IMR-90 (cell line): ENCODE results near the gene CANT1. TPM values are rescaled to one million over a fixed set of nuclear protein-coding genes. Genes with fewer than 3 reads are reported as not detected.

Experiments used
- ATAC-seq: fragments of 200-7000 bp; cut with Tn5 transposase; 2 replicates; pipeline ENCODE4 v1.9.1; 2020; ENCODE audit warnings: low read depth, mild to moderate bottlenecking, moderate library complexity
- BruUV-seq: library from RNA; stranded (reverse); fragments of 400-500 nt; replicated peaks from 2 replicates; lab custom pipeline; 2021; lab: Mats Ljungman, UMichigan
- CTCF ChIA-PET: fragments of 300-600 bp; formaldehyde crosslinking; extraction: SDS; loops from one replicate; lab custom pipeline; 2021; ENCODE audit warnings: antibody characterized with exemption; lab: Yijun Ruan, JAX
- POLR2A ChIA-PET: fragments of 300-600 bp; sonication (Branson Sonifier 250); formaldehyde crosslinking; loops from one replicate; lab custom pipeline; 2022; ENCODE audit warnings: antibody characterized with exemption; ENCODE audit not compliant: unreplicated experiment; lab: Charles Lee
- DNase-seq: peaks from one replicate; pipeline ENCODE4 v3.0.0; 2013
- H2AFZ ChIP-seq: replicated peaks from 2 replicates; pipeline ENCODE3; 2013; ENCODE audit warnings: low read length, mild to moderate bottlenecking; ENCODE audit not compliant: poor library complexity
- H2AK5ac ChIP-seq: 2 replicates; pipeline ENCODE4 v1.6.1; 2013; ENCODE audit warnings: low read depth, low read length, inconsistent platforms
- H2AK9ac ChIP-seq: replicated peaks from 2 replicates; pipeline ENCODE3; 2013; ENCODE audit warnings: mild to moderate bottlenecking, low read depth, low read length, moderate library complexity; ENCODE audit not compliant: poor library complexity
- H2BK120ac ChIP-seq: 2 replicates; pipeline ENCODE4 v1.6.1; 2013; ENCODE audit warnings: low read depth, low read length, inconsistent platforms
- H2BK15ac ChIP-seq: 3 replicates; pipeline ENCODE4 v1.6.1; 2013; ENCODE audit warnings: low read depth, low read length, inconsistent platforms
- H2BK20ac ChIP-seq: 2 replicates; pipeline ENCODE4 v1.6.1; 2013; ENCODE audit warnings: low read depth, mild to moderate bottlenecking, inconsistent platforms, low read length, moderate library complexity
- H2BK5ac ChIP-seq: 2 replicates; pipeline ENCODE4 v1.6.1; 2013; ENCODE audit warnings: mild to moderate bottlenecking, low read depth, low read length, inconsistent platforms; ENCODE audit not compliant: poor library complexity, severe bottlenecking
- H3K14ac ChIP-seq: replicated peaks from 2 replicates; pipeline ENCODE4 v1.6.1; 2013; ENCODE audit warnings: low read depth, low read length, inconsistent platforms
- H3K18ac ChIP-seq: 2 replicates; pipeline ENCODE4 v1.6.1; 2013; ENCODE audit warnings: low read depth, low read length, control low read depth
- H3K23ac ChIP-seq: 2 replicates; pipeline ENCODE4 v1.6.1; 2013; ENCODE audit warnings: low read depth, low read length, inconsistent platforms
- H3K27ac ChIP-seq: 2 replicates; pipeline ENCODE4 v1.5.1; 2013; ENCODE audit warnings: mild to moderate bottlenecking, control low read depth, low read length; ENCODE audit not compliant: insufficient read depth
- H3K27me3 ChIP-seq: 2 replicates; pipeline ENCODE4 v1.6.1; 2013; ENCODE audit warnings: low read length; ENCODE audit not compliant: control insufficient read depth, insufficient read depth
- H3K36me3 ChIP-seq: 2 replicates; pipeline ENCODE4 v1.6.1; 2013; ENCODE audit warnings: low read length, mixed read lengths; ENCODE audit not compliant: control insufficient read depth, insufficient read depth
- H3K4ac ChIP-seq: 2 replicates; pipeline ENCODE4 v1.6.1; 2013; ENCODE audit warnings: low read depth, low read length, inconsistent platforms
- H3K4me1 ChIP-seq: 2 replicates; pipeline ENCODE4 v1.6.1; 2013; ENCODE audit warnings: low read length, mixed read lengths; ENCODE audit not compliant: control insufficient read depth, insufficient read depth
- H3K4me2 ChIP-seq: 2 replicates; pipeline ENCODE4 v1.6.1; 2013; ENCODE audit warnings: low read depth, mild to moderate bottlenecking, control low read depth, low read length, moderate library complexity
- H3K4me3 ChIP-seq: 2 replicates; pipeline ENCODE4 v1.5.1; 2013; ENCODE audit warnings: low read depth, mild to moderate bottlenecking, control low read depth, low read length, moderate library complexity; ENCODE audit not compliant: insufficient read depth
- H3K56ac ChIP-seq: 2 replicates; pipeline ENCODE4 v1.6.1; 2013; ENCODE audit warnings: low read length, inconsistent platforms; ENCODE audit not compliant: insufficient read depth; ENCODE audit errors: extremely low read depth
- H3K79me1 ChIP-seq, 2 experiments: 2 replicates each; pipeline ENCODE4 v1.6.1; 2013; ENCODE audit warnings: low read length in 2 of 2, inconsistent platforms in 1 of 2, low read depth in 1 of 2
- H3K9ac ChIP-seq: 2 replicates; pipeline ENCODE4 v1.6.1; 2013; ENCODE audit warnings: low read depth, low read length, control low read depth
- H3K9me1 ChIP-seq: 2 replicates; pipeline ENCODE4 v1.6.1; 2013; ENCODE audit warnings: low read length, inconsistent platforms; ENCODE audit not compliant: insufficient read depth
- H3K9me3 ChIP-seq: 2 replicates; pipeline ENCODE4 v1.6.1; 2013; ENCODE audit warnings: low read length; ENCODE audit not compliant: control insufficient read depth, insufficient read depth
- H4K20me1 ChIP-seq: 2 replicates; pipeline ENCODE4 v1.6.1; 2013; ENCODE audit warnings: low read length, inconsistent platforms; ENCODE audit not compliant: insufficient read depth
- H4K5ac ChIP-seq: 2 replicates; pipeline ENCODE4 v1.6.1; 2013; ENCODE audit warnings: mild to moderate bottlenecking, low read depth, low read length, control low read depth
- H4K8ac ChIP-seq, 2 experiments: 2 replicates each; pipeline ENCODE4 v1.6.1; 2013; ENCODE audit warnings: low read depth in 2 of 2, low read length in 2 of 2, control low read depth in 1 of 2, inconsistent platforms in 1 of 2
- H4K91ac ChIP-seq: 2 replicates; pipeline ENCODE4 v1.6.1; 2013; ENCODE audit warnings: low read depth, low read length, inconsistent platforms; ENCODE audit not compliant: insufficient read depth
- BHLHE40 ChIP-seq: fragments of 150-350 bp; IDR thresholded peaks from 2 replicates; pipeline ENCODE4 v1.6.1; 2016; ENCODE audit warnings: mild to moderate bottlenecking, low read depth, low read length
- CEBPB ChIP-seq: IDR thresholded peaks from 2 replicates; pipeline ENCODE4 v1.6.1; 2012; ENCODE audit warnings: low read depth, low read length, improper control_type of control experiment
- CHD1 ChIP-seq: IDR thresholded peaks from 2 replicates; pipeline ENCODE4 v1.6.1; 2012; ENCODE audit warnings: low read depth, low read length, improper control_type of control experiment
- FOS ChIP-seq: fragments of 150-350 bp; IDR thresholded peaks from 2 replicates; pipeline ENCODE4 v1.6.1; 2016; ENCODE audit warnings: low read depth, low read length
- MAFK ChIP-seq: IDR thresholded peaks from 2 replicates; pipeline ENCODE4 v1.6.1; 2012; ENCODE audit warnings: low read depth, low read length, improper control_type of control experiment
- MAZ ChIP-seq: IDR thresholded peaks from 2 replicates; pipeline ENCODE4 v1.6.1; 2012; ENCODE audit warnings: low read depth, mild to moderate bottlenecking, low read length, improper control_type of control experiment, moderate library complexity, borderline replicate concordance
- MXI1 ChIP-seq: IDR thresholded peaks from 2 replicates; pipeline ENCODE4 v1.6.1; 2012; ENCODE audit warnings: low read depth, mild to moderate bottlenecking, low read length, moderate library complexity, borderline replicate concordance
- NFE2L2 ChIP-seq: fragments of 150-350 bp; IDR thresholded peaks from 2 replicates; pipeline ENCODE4 v1.6.1; 2016; ENCODE audit warnings: low read depth, mild to moderate bottlenecking, low read length
- POLR2A ChIP-seq: IDR thresholded peaks from 2 replicates; pipeline ENCODE4 v1.6.1; 2012; ENCODE audit warnings: mild to moderate bottlenecking, low read depth, low read length
- RAD21 ChIP-seq: IDR thresholded peaks from 2 replicates; pipeline ENCODE4 v1.6.1; 2012; ENCODE audit warnings: low read length, improper control_type of control experiment
- RCOR1 ChIP-seq: IDR thresholded peaks from 2 replicates; pipeline ENCODE4 v1.6.1; 2012; ENCODE audit warnings: mild to moderate bottlenecking, low read length, improper control_type of control experiment; ENCODE audit not compliant: insufficient replicate concordance
- RFX5 ChIP-seq: IDR thresholded peaks from 2 replicates; pipeline ENCODE4 v1.8.0; 2012; ENCODE audit warnings: low read depth, mild to moderate bottlenecking, low read length, moderate library complexity
- SMC3 ChIP-seq: fragments of 150-350 bp; IDR thresholded peaks from 2 replicates; pipeline ENCODE4 v1.6.1; 2016; ENCODE audit warnings: low read depth, mild to moderate bottlenecking, antibody characterized with exemption, low read length, moderate library complexity
- WGBS, 2 experiments: methylation state at CpG; one replicate each; pipeline versions ENCODE4 v1.1.5 to v1.1.7; 2013; ENCODE audit warnings: missing lambda C conversion rate in 2 of 2; ENCODE audit not compliant: insufficient read length in 1 of 2; ENCODE audit errors: extremely low coverage in 2 of 2; 5-methylcytosine and 5-hydroxymethylcytosine counted together
- dilution Hi-C: fragments of 300-500 bp; cut with HindIII; formaldehyde crosslinking; loops from one replicate; pipeline ENCODE4 v1.14.3; 2018; ENCODE audit warnings: low sequenced_read_pairs; ENCODE audit not compliant: unreplicated experiment
- in situ Hi-C: fragments of 300-500 bp; cut with MboI; formaldehyde crosslinking; loops from 3 replicates; pipeline ENCODE4 v1.14.3; 2019; ENCODE audit warnings: low sequenced_read_pairs, inconsistent platforms, mixed read lengths
- intact Hi-C: fragments of 100-400 bp; cut with micrococcal nuclease; formaldehyde crosslinking; loops from 2 replicates; pipeline ENCODE4 v1.10.0; 2022
- polyA plus RNA-seq, 3 experiments: library from polyadenylated mRNA; depleted of rRNA; stranded (reverse); fragments of >200 nt; gene quantifications; 2 replicates each; pipeline ENCODE4 v1.2.3, GENCODE V29; 2012; ENCODE audit warnings: low replicate concordance in 1 of 3
- total RNA-seq: library from RNA; depleted of rRNA; stranded (reverse); fragments of >200 nt; gene quantifications from 2 replicates; pipeline ENCODE4 v1.2.3, GENCODE V29; 2012
- TF ChIP-seq, protein P1 (sequence below): conservative IDR thresholded peaks from 2 replicates; pipeline ENCODE4 v1.5.1; 2012; ENCODE audit warnings: mild to moderate bottlenecking, low read depth, low read length, improper control_type of control experiment

Gene CANT1
- total and polyA plus RNA-seq, 2 of the 4 experiments (the other 2 are of a cell fraction): 51.8 to 73.4 TPM

DNA sequence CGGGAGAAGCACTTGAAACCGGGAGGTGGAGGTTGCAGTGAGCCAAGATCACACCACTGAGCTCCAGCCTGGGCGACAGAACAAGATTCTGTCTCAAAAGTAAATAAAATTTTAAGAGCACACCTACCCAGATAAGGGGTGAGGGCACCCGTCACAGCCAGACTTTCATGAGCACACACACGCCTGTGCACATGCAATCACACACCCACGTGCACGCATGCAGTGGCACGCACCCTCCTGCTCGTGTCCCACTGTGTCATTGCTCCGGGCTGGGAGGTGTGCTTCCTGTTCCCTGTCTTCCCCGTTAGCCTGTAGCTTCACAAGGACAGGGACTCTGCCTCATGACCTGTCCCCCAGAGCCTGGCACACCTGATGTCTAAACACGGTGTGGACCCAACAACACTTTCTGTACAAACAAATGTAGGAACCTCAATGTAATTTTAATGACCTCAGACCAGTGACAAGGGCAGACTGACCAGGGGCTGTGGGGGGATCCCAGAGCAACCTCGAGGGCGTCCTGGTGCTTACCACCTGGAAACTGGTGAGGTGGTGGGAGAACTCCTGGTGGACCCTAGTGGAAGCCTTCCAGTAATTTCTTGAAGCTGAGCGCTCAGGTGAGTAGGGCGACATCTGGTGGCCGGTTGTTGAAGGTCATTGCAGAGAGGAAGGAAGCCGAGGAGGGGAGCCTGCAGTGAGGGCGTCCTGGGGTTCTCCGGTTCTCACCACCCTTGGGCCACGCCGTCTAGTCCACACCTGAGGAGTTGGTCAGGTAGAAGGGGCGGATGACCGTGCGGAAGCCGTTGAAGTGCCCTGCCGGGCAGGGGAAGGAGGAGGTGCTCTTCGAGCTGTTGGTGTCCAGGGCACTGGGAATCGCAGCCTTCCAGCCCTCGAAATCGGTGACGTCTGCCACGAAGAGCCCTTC, 38.5 kb downstream of the CANT1 start:
- in situ Hi-C loops: loop anchor here (25.0 kb wide), 1 partner anchor 484 kb away; no protein-coding TSS in a partner anchor
- intact Hi-C loops: loop anchor here (1.0 to 2.0 kb wide), 3 partner anchors 36 to 106 kb away; partner anchors contain the start of gene TIMP2
- Histone ChIP-seq H3K4me1 (peaks cover 19% of the 10 kb centered on the region), H2BK20ac (peak overlapping the region; percentile 78), H3K27ac (no peak overlapping the region; the same call in 1 of the 2 replicates), H4K8ac (peak overlapping the region in 1 of 2 experiments; percentile 81; a peak in 2 of 4 replicates), H3K4ac (peak overlapping the region; percentile 87), H3K14ac (peak overlapping the region; percentile 65; the same call in 1 of the 2 replicates), H3K79me1 (peaks cover 3 to 32% of the 10 kb centered on the region in 2 experiments; a peak in 3 of 4 replicates), H2AK9ac (peak overlapping the region; percentile 76), H3K27me3 (no peaks in the 10 kb centered on the region), H2BK120ac (peak overlapping the region; percentile 85), H3K9ac (no peak overlapping the region), H3K4me3 (no peak overlapping the region), H4K91ac (peak overlapping the region; percentile 78), H2AK5ac (peak overlapping the region; percentile 92), H2BK5ac (no peak overlapping the region), H3K23ac (peak overlapping the region; percentile 66; the same call in 1 of the 2 replicates), H3K36me3 (peaks cover 22% of the 10 kb centered on the region; the same call in 1 of the 2 replicates), H2BK15ac (peak overlapping the region; percentile 51; the same call in 1 of the 3 replicates), H2AFZ (peak overlapping the region; percentile 79), H4K20me1 (peaks cover 5% of the 10 kb centered on the region; the same call in 1 of the 2 replicates), H3K18ac (peak overlapping the region; percentile 20; the same call in 1 of the 2 replicates), H4K5ac (peak overlapping the region; percentile 5; the same call in 1 of the 2 replicates), H3K9me1 (peaks cover 4% of the 10 kb centered on the region; the same call in 1 of the 2 replicates), H3K56ac (no peak overlapping the region), H3K4me2 (no peak overlapping the region; the same call in 1 of the 2 replicates), H3K9me3 (no peaks in the 10 kb centered on the region)
- ATAC-seq (peak; percentile 37), DNase-seq (peak; percentile 72)
- CTCF ChIA-PET: interaction anchor here (0.6 to 1.5 kb wide), 12 partner anchors 11 to 263 kb away, joined by 3 to 12 read pairs (median 3); no protein-coding TSS in a partner anchor
- WGBS, 2 experiments: 68% methylated on average over 15 of the region's 33 CpGs; no CpG with 5 or more reads in 1 of the 2 experiments
- POLR2A ChIA-PET: no interaction called here
- TSS peak; percentile 93 for BruUV-seq
- dilution Hi-C loops: no loop called here
- TF ChIP-seq RAD21 (peak; percentile 94), MXI1 (no peak), CHD1 (no peak), RCOR1 (no peak), SMC3 (peak; percentile 93), NFE2L2 (no peak), RFX5 (no peak), BHLHE40 (no peak), CEBPB (no peak), POLR2A (no peak), MAFK (no peak), FOS (no peak), MAZ (no peak)
- TF ChIP-seq, protein P1, sequence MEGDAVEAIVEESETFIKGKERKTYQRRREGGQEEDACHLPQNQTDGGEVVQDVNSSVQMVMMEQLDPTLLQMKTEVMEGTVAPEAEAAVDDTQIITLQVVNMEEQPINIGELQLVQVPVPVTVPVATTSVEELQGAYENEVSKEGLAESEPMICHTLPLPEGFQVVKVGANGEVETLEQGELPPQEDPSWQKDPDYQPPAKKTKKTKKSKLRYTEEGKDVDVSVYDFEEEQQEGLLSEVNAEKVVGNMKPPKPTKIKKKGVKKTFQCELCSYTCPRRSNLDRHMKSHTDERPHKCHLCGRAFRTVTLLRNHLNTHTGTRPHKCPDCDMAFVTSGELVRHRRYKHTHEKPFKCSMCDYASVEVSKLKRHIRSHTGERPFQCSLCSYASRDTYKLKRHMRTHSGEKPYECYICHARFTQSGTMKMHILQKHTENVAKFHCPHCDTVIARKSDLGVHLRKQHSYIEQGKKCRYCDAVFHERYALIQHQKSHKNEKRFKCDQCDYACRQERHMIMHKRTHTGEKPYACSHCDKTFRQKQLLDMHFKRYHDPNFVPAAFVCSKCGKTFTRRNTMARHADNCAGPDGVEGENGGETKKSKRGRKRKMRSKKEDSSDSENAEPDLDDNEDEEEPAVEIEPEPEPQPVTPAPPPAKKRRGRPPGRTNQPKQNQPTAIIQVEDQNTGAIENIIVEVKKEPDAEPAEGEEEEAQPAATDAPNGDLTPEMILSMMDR: peak; percentile 90
